ENCODE measurements around the gene UCHL3.

The UCHL3 gene

GRCh38 chr13:75635101-75635827 lies 85.7 kb downstream of the UCHL3 start:
- DNase-seq: no peak

GRCh38 chr13:75635828-75636435 lies 86.3 kb downstream of the UCHL3 start, which contains the start of gene LMO7:
TSS of gene LMO7 (plus strand) at chr13:75636330. CDS start at chr13:75636658, 328 bp downstream.
- peak in 1 of 2 donors; percentile 18 for DNase-seq

GRCh38 chr13:75636436-75637180 lies 87.0 kb downstream of the UCHL3 start:
- DNase-seq: peak; percentile 16 to 29

GRCh38 chr13:75637181-75637750 lies 87.7 kb downstream of the UCHL3 start:
- no peak for DNase-seq

GRCh38 chr13:75639454-75639853 lies 89.9 kb downstream of the UCHL3 start:
- no peak for DNase-seq

- no peak for DNase-seq
Measured at GRCh38 chr13:75641026-75641425, 91.4 kb downstream of the UCHL3 start.

- DNase-seq: no peak
Measured at GRCh38 chr13:75643182-75643581, 93.6 kb downstream of the UCHL3 start.

GRCh38 chr13:75643693-75644092 lies 94.1 kb downstream of the UCHL3 start:
- no peak for DNase-seq

- DNase-seq: no peak
Measured at GRCh38 chr13:75645141-75645540, 95.5 kb downstream of the UCHL3 start.

- no peak for DNase-seq
Measured at GRCh38 chr13:75647126-75647784, 97.7 kb downstream of the UCHL3 start.

GRCh38 chr13:75648446-75648845 lies 98.9 kb downstream of the UCHL3 start:
- DNase-seq: no peak

GRCh38 chr13:75651013-75651412 lies 101.4 kb downstream of the UCHL3 start:
- DNase-seq: no peak

GRCh38 chr13:75652726-75653125 lies 103.1 kb downstream of the UCHL3 start:
- DNase-seq: no peak

Measured in inflammatory macrophage treated with lipopolysaccharide for 1 hour (primary cell).